Mesodermal cell (in vitro differentiated cells): ENCODE measurements around the gene KIF23. TPM values are rescaled to one million over a fixed set of nuclear protein-coding genes. Genes with fewer than 3 reads are reported as not detected.
"Not testable (repeated sequence)": the region's sequence is repeated elsewhere in the genome, so short reads cannot be mapped to it uniquely, and the experiment has no call there.

Source experiments
- H3K27ac ChIP-seq: 2 replicates; pipeline ENCODE4 v1.7.0; 2013; ENCODE audit warnings: mild to moderate bottlenecking, low read depth, low read length, moderate library complexity; ENCODE audit not compliant: severe bottlenecking
- H3K36me3 ChIP-seq: 2 replicates; pipeline ENCODE4 v1.7.1; 2013; ENCODE audit warnings: mild to moderate bottlenecking, low read length, moderate library complexity; ENCODE audit not compliant: control insufficient read depth, insufficient read depth
- H3K4me1 ChIP-seq: one replicate; pipeline ENCODE4 v1.7.1; 2013; ENCODE audit warnings: mild to moderate bottlenecking, low read length; ENCODE audit not compliant: insufficient read depth, control insufficient read depth, poor library complexity, severe bottlenecking
- H3K4me3 ChIP-seq: 2 replicates; pipeline ENCODE4 v1.7.0; 2013; ENCODE audit warnings: low read length, control low read depth, mild to moderate bottlenecking; ENCODE audit not compliant: insufficient read depth, poor library complexity, severe bottlenecking; ENCODE audit errors: extremely low read depth
- H3K9me3 ChIP-seq: 2 replicates; pipeline ENCODE4 v1.7.1; 2013; ENCODE audit warnings: mild to moderate bottlenecking, low read length, moderate library complexity; ENCODE audit not compliant: control insufficient read depth
- WGBS, 2 experiments: methylation state at CpG; one replicate each; pipeline ENCODE4 v1.1.5; 2013; ENCODE audit warnings: missing lambda C conversion rate in 2 of 2; ENCODE audit not compliant: insufficient coverage in 2 of 2; 5-methylcytosine and 5-hydroxymethylcytosine counted together
- polyA plus RNA-seq, 2 experiments: library from polyadenylated mRNA; stranded (reverse); fragments of 50-300 nt; gene quantifications; one replicate each; pipeline ENCODE4 v1.2.3, GENCODE V29; 2013

Gene KIF23
- 42.9 TPM for polyA plus RNA-seq (2013, experiment 1 of 2)
- 47.7 TPM for polyA plus RNA-seq (2013, experiment 2 of 2)

DNA sequence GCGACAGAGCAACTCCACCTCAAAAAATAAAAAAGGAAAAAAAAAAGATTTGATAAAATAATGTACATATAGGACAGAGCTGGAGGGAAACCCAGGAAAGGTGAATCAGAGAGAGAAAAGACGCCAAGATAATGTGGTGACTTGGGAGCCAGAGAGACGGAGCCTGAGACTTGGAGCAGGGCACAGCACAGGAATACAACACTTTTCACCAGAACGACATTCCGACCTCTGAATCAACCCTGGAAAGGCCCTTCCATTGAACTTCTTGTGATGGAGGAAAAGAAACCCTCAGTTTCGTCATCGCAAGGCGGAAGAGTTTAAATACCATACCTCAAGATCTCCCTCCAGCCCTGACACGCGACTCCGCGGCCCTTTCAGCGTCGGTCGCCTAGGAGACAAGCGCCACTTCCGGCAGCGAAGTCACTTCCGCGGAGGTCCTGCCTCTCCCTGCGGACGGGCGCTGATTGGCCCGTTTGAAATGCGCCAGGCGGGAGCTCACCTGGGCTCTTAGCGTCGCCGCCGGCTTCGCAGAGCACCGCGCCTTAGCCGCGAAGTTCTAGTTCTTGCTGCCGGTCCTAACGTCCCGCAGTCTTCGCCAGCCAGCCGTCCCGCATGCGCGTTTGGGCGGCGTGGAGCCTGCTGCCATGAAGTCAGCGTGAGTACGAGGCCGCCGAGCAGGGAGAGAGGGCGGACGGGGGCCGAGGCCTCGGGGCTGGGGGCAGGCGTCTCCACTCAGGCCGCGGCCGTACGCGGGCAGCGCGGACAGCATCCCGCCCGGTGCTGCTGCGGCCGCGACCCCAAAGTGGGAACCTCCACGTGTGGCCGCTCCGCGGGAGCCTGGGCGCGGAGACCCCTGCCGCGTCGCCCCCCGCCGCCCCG is at the start of gene KIF23:
TSS of gene KIF23 (plus strand) at position 528 of the 879 bp plus-strand sequence. CDS start at position 645, 117 bp downstream.
- H3K4me1 ChIP-seq, result peaks cover 4% of the 10 kb centered on the region

DNA sequence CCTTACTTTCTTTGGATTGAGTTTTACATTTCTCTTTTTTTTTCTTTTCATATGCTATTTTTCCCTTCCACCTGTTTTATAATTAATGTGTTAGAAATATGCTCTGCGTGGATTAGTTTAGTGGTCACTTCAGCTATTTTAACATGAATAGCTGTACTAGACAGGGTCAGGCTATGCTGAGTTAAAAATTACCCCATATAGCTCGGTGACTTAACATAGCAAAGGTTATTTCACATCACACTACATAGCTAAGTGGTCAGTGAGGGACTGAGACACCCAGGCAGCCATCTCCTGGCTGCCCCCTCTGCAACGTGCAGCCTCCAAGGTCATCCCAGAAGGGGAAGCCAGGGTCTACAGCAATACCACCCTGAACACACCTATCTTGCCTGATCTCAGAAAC is 46.9 kb upstream of the KIF23 start:
- no peak overlapping the region for H3K4me3 ChIP-seq
- no peak overlapping the region for H3K27ac ChIP-seq
- H3K9me3 ChIP-seq, result no peaks in the 10 kb centered on the region
- no peaks in the 10 kb centered on the region for H3K36me3 ChIP-seq
- WGBS, 2 experiments, result 88 to 100% methylated on average over 1 to 2 of the region's 3 CpGs
- H3K4me1 ChIP-seq, result no peaks in the 10 kb centered on the region

More for the DNA sequence above, at the start of gene KIF23:
- H3K36me3 ChIP-seq, result peaks cover 20% of the 10 kb centered on the region
- peak within 1 kb of the TSS; percentile 91 for H3K4me3 ChIP-seq
- H3K27ac ChIP-seq, result peak within 1 kb of the TSS; percentile 77
- 0% methylated on average over 66 to 71 of the region's 78 CpGs for WGBS, 2 experiments
- H3K9me3 ChIP-seq, result no peaks in the 10 kb centered on the region

DNA sequence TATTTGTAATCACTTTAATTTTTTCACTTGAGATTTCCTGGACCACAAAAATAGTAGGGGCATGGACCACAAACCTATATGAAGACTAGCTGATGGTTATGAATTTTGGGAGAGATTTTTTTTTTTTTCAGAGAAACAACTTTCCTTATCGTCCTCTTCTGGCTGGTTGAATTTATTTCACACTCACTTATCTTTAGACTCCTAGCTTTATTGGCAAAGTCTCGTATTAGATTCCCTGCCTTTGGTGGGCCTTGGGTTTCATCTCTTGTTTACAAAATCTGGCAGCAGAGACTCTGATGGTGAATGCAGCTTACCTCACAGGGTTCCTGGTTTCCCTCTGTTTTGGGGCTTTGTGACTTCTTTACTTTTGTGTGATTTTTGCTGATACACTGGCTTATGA is 44.5 kb upstream of the KIF23 start:
- H3K4me1 ChIP-seq, result no peaks in the 10 kb centered on the region
- no peaks in the 10 kb centered on the region for H3K36me3 ChIP-seq
- H3K4me3 ChIP-seq, result no peak overlapping the region
- no peaks in the 10 kb centered on the region for H3K9me3 ChIP-seq
- H3K27ac ChIP-seq, result no peak overlapping the region
- 90 to 100% methylated on average over 2 of the region's 2 CpGs for WGBS, 2 experiments

DNA sequence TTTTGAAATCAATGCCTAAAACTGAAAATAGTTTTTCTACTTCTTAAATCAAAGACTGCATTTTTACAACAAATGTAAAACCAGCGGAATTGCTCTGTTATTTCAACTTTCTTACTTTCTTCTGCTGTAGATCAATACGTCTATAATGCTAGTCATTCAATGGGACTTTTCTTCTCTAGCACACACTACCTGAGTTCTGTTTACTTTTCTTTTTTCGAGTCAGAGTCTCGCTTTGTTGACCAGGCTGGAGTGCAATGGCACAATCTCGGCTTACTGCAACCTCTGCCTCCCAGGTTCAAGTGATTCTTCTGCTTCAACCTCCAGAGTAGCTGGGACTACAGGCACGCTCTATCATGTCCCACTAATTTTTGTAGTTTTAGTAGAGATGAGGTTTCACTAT is 40.7 kb upstream of the KIF23 start:
- WGBS, 2 experiments, result 94 to 95% methylated on average over 4 to 5 of the region's 6 CpGs
- no peaks in the 10 kb centered on the region for H3K9me3 ChIP-seq
- no peaks in the 10 kb centered on the region for H3K36me3 ChIP-seq

DNA sequence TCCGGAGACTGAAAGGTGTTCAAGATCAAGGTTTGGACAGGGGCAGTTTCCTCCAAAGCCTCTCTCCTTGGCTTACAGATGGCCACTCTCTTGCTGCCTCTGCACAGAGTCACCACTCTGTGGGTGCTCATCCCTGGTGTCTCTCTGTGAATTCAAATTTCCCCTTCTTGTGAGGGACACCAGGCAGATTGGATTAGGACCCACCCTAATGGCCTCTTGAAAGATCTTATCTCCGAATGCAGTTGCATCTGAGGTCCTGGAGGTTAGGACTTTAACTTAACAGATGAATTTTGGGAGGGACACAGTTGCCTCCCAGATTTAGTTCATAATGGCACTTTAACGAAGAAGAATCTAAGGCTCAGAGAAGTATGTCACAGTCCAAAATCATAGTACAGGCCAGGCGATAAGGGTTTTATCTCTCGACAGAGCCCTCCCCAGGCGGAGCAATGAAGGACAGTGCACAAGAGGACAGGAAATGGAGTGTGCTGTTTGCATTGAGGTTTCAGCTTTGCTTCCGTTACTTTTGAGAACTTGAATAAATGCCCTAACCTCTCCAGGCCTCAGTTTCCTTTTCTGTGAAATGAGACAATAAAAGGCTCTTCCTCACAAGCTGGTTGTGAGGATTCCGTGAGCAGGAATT is 38.9 kb upstream of the KIF23 start:
- WGBS, 2 experiments, result 94% methylated on average over 7 of the region's 8 CpGs
- Histone ChIP-seq H3K36me3 (no peaks in the 10 kb centered on the region), H3K4me3 (no peak overlapping the region), H3K4me1 (no peaks in the 10 kb centered on the region), H3K9me3 (no peaks in the 10 kb centered on the region), H3K27ac (no peak overlapping the region)

More for the DNA sequence above, 40.7 kb upstream of the KIF23 start:
- H3K4me3 ChIP-seq, result no peak overlapping the region
- no peaks in the 10 kb centered on the region for H3K4me1 ChIP-seq
- H3K27ac ChIP-seq, result no peak overlapping the region

DNA sequence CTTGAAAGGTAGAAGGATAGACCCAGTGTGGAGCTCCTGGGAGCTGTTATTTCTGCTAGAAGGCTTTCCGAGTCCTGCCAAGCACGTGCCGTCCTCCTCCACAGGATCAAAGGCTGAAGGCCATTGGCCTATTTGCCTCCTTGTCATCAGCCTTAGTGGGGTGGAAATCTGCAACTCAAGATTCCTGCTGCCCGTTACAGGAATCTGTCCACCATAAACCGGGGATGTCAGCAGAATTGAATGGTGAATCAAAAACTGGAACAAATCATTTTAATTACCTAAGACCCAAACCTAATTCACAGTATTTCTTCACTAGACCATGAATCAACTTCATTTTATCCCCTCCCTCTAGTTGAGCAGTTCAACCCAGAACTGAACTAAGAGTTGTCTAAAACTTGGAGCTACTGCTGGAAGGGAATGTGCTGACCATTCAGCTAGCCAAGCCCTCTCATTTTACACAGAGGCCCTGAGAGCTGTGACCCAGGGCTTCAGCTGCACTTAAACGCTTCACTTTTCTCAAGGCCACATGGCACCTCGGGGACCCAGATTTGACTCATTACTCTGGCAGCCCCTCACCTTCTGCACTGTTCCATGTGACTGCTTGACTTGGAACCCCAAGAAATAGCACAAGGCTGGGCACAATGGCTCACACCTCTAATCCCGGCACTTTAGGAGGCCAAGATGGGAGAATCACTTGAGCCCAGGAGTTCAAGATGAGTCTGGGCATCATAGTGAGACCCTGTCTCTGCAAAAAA is 36.8 kb upstream of the KIF23 start:
- WGBS, 2 experiments, result 84 to 89% methylated on average over 5 to 6 of the region's 8 CpGs
- Histone ChIP-seq H3K27ac (no peak overlapping the region), H3K36me3 (no peaks in the 10 kb centered on the region), H3K9me3 (no peaks in the 10 kb centered on the region), H3K4me1 (no peaks in the 10 kb centered on the region), H3K4me3 (no peak overlapping the region)

DNA sequence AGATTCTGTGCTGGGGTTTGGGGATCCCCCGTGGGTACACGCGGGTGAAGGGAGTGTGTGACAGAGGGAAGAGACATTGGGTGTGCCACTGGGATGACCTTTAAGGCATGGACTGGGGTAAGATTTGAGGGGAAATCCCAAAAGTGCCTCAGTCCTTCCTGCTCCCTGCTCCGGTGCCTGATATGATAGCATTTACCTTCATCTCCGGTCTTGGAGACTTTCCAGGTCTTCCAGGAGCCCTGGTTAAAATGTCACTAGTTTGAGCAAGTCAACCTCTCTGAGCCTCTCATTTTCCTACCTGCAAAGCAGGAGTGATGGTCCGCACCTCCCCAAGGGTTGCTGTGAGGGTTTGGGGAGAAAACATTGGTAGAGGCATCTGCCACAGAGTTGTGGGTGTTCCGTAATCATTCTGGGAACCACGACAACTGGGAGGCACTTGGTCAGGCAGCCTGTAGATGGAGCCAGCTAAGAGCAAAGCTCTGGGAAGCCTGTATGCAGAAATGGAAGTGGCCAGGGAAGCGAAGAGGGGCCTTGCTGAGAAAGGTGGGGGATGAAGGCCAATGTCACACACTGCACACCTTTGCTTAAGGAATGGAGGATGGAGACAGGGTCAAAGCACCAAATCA is 33.9 kb upstream of the KIF23 start:
- H3K4me1 ChIP-seq, result no peaks in the 10 kb centered on the region
- WGBS, 2 experiments, result 76 to 80% methylated on average over 9 of the region's 9 CpGs

DNA sequence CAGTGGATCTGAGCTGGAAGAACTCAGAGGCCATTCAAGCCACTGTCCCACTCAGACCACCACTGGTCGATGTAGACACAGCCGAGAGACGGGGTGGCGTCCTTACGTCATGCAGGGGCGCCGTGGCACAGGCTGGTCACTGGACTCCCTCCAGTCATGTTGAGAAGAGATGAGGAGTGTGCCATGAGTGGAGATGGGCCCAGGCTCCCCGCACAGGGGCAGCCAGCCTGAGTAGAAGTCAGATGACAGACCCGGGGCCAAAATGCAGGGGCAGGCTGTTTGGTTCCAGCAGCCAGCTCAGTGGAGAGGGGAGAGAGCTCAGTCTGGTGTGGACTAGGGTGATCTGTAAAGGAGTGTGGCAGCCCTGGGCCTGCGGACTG is 33.4 kb upstream of the KIF23 start:
- H3K4me1 ChIP-seq, result no peaks in the 10 kb centered on the region
- no peaks in the 10 kb centered on the region for H3K36me3 ChIP-seq
- no peaks in the 10 kb centered on the region for H3K9me3 ChIP-seq
- no peak overlapping the region for H3K27ac ChIP-seq
- no peak overlapping the region for H3K4me3 ChIP-seq
- 93 to 95% methylated on average over 7 to 9 of the region's 10 CpGs for WGBS, 2 experiments

More for the DNA sequence above, 33.9 kb upstream of the KIF23 start:
- no peak overlapping the region for H3K27ac ChIP-seq
- H3K4me3 ChIP-seq, result no peak overlapping the region
- no peaks in the 10 kb centered on the region for H3K9me3 ChIP-seq
- no peaks in the 10 kb centered on the region for H3K36me3 ChIP-seq

DNA sequence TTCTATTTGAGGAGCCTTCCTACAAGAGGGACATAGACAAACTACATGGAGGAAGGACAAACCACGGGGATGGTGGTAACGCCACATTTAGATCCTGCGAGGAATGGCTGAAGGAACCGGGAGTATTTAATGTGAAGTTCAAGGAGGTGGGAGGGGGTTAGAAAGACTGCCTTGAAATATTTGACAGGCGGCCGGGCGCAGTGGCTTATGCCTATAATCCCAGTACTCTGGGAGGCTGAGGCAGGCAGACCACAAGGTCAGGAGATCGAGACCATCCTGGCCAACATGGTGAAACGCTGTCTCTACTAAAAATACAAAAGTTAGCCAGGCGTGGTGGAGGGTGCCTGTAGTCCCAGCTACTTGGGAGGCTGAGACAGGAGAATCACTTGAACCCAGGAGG is 32.0 kb upstream of the KIF23 start:
- H3K4me3 ChIP-seq, H3K9me3 ChIP-seq, H3K27ac ChIP-seq, H3K36me3 ChIP-seq, H3K4me1 ChIP-seq: not testable (repeated sequence)
- 91 to 94% methylated on average over 5 to 10 of the region's 10 CpGs for WGBS, 2 experiments

DNA sequence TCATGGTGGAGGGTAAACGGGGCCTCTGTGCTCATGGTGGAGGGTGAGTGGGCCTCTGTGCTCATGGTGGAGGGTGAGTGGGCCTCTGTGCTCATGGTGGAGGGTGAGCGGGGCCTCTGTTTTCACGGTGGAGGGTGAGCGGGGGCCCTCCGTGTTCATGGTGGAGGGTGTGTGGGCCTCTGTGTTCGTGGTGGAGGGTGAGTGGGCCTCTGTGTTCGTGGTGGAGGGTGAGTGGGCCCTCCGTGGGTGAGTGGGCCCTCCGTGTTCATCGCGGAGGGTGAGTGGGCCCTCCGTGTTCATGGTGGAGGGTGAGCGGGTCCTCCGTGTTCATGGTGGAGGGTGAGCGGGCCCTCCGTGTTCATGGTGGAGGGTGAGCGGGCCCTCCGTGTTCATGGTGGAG is 30.1 kb upstream of the KIF23 start:
- not testable (repeated sequence) for H3K4me1 ChIP-seq, H3K9me3 ChIP-seq, H3K36me3 ChIP-seq, H3K27ac ChIP-seq, H3K4me3 ChIP-seq
- WGBS, 2 experiments, result 84 to 95% methylated on average over 2 to 4 of the region's 18 CpGs
